ENCODE measurements around the gene ADAMTS17.

Gene ADAMTS17

DNA sequence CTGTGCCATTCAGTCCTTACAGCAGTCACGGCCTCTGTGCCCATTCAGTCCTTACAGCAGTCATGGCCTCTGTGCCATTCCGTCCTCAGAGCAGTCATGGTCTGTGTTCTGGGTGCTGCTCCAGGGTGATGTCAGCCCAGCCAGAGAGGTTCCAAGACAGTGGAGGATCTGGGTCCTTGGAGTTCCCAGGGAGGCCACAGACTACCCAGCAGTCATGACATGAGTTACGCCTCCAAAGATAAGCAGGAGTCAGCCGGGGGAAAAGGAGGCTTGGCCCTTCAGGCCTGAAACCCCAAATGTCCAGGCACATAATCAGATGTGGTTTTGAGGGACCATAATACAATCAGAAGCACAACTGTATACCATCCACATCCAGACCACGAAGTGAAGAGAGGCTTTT lies 115.7 kb downstream of the ADAMTS17 start:
- no peaks in the 10 kb centered on the region for H3K9me3 ChIP-seq (ENCODE audit: severe bottlenecking)

DNA sequence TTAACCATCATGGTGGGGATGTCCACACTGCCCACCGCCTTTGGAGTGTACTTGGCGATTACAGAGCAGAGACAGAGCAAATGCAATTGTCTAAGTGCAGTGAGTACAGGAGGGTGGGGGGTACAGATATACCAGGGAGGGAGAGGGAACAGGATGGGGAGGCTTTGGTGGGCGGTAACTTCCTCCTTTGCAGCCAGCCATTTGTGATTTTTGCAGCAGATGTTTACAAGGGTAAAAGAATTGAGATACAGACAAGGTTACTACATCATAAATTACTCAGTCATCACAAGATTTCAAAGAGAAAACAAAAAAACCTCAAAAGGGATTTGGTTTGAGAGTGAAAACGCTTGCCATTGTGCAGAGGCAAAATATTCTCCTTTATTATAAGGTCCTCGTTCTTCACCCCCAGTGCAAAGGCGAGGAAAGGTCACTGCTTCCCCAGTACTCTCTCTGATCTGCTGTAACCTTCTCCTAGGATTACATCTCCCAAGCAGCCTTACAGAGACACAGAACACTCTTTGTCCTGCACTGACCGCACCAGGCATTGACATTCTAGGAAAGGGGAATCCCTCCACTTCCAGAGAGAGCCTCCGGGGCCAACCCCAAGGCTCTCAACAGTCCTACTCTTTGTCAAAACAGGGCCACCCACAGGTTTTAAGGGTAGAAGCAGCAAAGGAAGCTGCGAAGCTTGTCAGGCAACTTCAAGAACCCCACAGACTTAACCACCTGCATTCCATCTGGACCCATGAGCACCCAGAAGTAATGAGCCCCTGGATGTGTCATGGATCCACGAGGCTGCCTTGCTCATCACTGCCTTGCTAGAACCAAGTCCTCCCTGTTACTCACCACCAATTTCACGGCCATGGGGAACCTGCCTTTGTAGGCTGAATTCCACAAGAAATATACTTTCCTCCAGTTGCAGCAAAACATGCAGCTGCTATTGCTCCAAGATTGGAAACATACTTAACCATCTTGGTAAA lies 117.3 kb downstream of the ADAMTS17 start:
- TF ChIP-seq CTCF (IDR thresholded peaks at IDR 0.05; ENCODE audit: low read depth, low read length): no peak
- Histone ChIP-seq H3K36me3 (no peaks in the 10 kb centered on the region), H3K27me3 (ENCODE audit: insufficient read depth, low read depth, severe bottlenecking) (peaks cover 8% of the 10 kb centered on the region), H3K27ac (no peak overlapping the region), H3K4me3 (ENCODE audit: low read depth, low read length) (no peak overlapping the region), H3K9me3 (ENCODE audit: severe bottlenecking) (no peaks in the 10 kb centered on the region)
- no peak for DNase-seq

More for the DNA sequence above, 115.7 kb downstream of the ADAMTS17 start:
- DNase-seq: no peak
- peaks cover 8% of the 10 kb centered on the region for H3K27me3 ChIP-seq (ENCODE audit: insufficient read depth, low read depth, severe bottlenecking)
- H3K36me3 ChIP-seq: no peaks in the 10 kb centered on the region
- H3K27ac ChIP-seq: no peak overlapping the region
- no peak for TF ChIP-seq CTCF (IDR thresholded peaks at IDR 0.05; ENCODE audit: low read depth, low read length)
- no peak overlapping the region for H3K4me3 ChIP-seq (ENCODE audit: low read depth, low read length)

GRCh38 chr15:100222349-100222715 lies 119.4 kb downstream of the ADAMTS17 start:
- Histone ChIP-seq H3K27ac (no peak overlapping the region), H3K27me3 (ENCODE audit: insufficient read depth, low read depth, severe bottlenecking) (peaks cover 11% of the 10 kb centered on the region), H3K9me3 (ENCODE audit: severe bottlenecking) (no peaks in the 10 kb centered on the region), H3K36me3 (no peaks in the 10 kb centered on the region), H3K4me3 (ENCODE audit: low read depth, low read length) (no peak overlapping the region)
- TF ChIP-seq CTCF (IDR thresholded peaks at IDR 0.05; ENCODE audit: low read depth, low read length): no peak
- DNase-seq: no peak

- Histone ChIP-seq H3K27ac (no peak overlapping the region), H3K36me3 (no peaks in the 10 kb centered on the region)
- TF ChIP-seq CTCF (IDR thresholded peaks at IDR 0.05; ENCODE audit: low read depth, low read length): no peak
Observed at GRCh38 chr15:100221471-100222348, 120.1 kb downstream of the ADAMTS17 start.

GRCh38 chr15:100220058-100220768 lies 121.6 kb downstream of the ADAMTS17 start:
- Histone ChIP-seq H3K27me3 (ENCODE audit: insufficient read depth, low read depth, severe bottlenecking) (peaks cover 11% of the 10 kb centered on the region), H3K27ac (no peak overlapping the region), H3K4me3 (ENCODE audit: low read depth, low read length) (no peak overlapping the region), H3K9me3 (ENCODE audit: severe bottlenecking) (no peaks in the 10 kb centered on the region), H3K36me3 (no peaks in the 10 kb centered on the region)
- DNase-seq: no peak
- TF ChIP-seq CTCF (IDR thresholded peaks at IDR 0.05; ENCODE audit: low read depth, low read length): no peak

More at GRCh38 chr15:100221471-100222348, 120.1 kb downstream of the ADAMTS17 start:
- no peak for DNase-seq
- Histone ChIP-seq H3K9me3 (ENCODE audit: severe bottlenecking) (no peaks in the 10 kb centered on the region), H3K27me3 (ENCODE audit: insufficient read depth, low read depth, severe bottlenecking) (peaks cover 11% of the 10 kb centered on the region), H3K4me3 (ENCODE audit: low read depth, low read length) (no peak overlapping the region)
